Activated CD8-positive, alpha-beta T cell treated with anti-CD3 and anti-CD28 coated beads for 36 hours (primary cell): ENCODE data around the gene FILIP1. TPM values are rescaled to one million over a fixed set of nuclear protein-coding genes. Genes with fewer than 3 reads are reported as not detected.

Source experiments
- ATAC-seq: fragments of 200-7000 bp; cut with Tn5 transposase; one replicate; pipeline ENCODE4 v1.10.0; 2021; ENCODE audit warnings: mild to moderate bottlenecking, moderate library complexity
- CTCF ChIA-PET: fragments of 350-600 bp; sonication (Branson Sonifier 250); formaldehyde crosslinking; loops from one replicate; lab custom pipeline; 2021; ENCODE audit warnings: antibody characterized with exemption; lab: Charles Lee
- POLR2A ChIA-PET: fragments of 350-600 bp; sonication (Branson Sonifier 250); formaldehyde crosslinking; loops from one replicate; lab custom pipeline; 2021; ENCODE audit warnings: antibody characterized with exemption; lab: Charles Lee
- DNase-seq: peaks from one replicate; pipeline ENCODE4 v3.0.0-alpha.2; 2020
- H3K27ac Mint-ChIP-seq: one replicate; pipeline ENCODE4 v1.8.0; 2021; ENCODE audit warnings: mild to moderate bottlenecking, mixed read lengths
- H3K27me3 Mint-ChIP-seq: one replicate; pipeline ENCODE4 v1.8.0; 2021; ENCODE audit warnings: mixed read lengths
- H3K36me3 Mint-ChIP-seq: one replicate; pipeline ENCODE4 v1.8.0; 2021; ENCODE audit warnings: low read depth, mixed read lengths
- H3K4me1 Mint-ChIP-seq: one replicate; pipeline ENCODE4 v1.8.0; 2021; ENCODE audit warnings: low read depth, mixed read lengths
- H3K4me3 Mint-ChIP-seq: one replicate; pipeline ENCODE4 v1.8.0; 2021; ENCODE audit warnings: mild to moderate bottlenecking, moderate library complexity, mixed read lengths
- H3K9me3 Mint-ChIP-seq: one replicate; pipeline ENCODE4 v1.8.0; 2021; ENCODE audit warnings: mixed read lengths
- CTCF ChIP-seq: fragments of 200-600 bp; IDR thresholded peaks from one replicate; pipeline ENCODE4 v1.8.0; 2022; ENCODE audit warnings: antibody characterized with exemption, mild to moderate bottlenecking
- intact Hi-C: fragments of 100-400 bp; cut with micrococcal nuclease; formaldehyde crosslinking; loops from one replicate; pipeline ENCODE4 v1.10.0; 2022
- total RNA-seq, 2 experiments: library from RNA; stranded (reverse); gene quantifications; one replicate each; pipeline ENCODE4 v1.2.3, GENCODE V29; 2021

Gene FILIP1
- total RNA-seq, 2 experiments from 2014 or later, result 0.07 TPM; not detected in 1

GRCh38 chr6:75292555-75292954, 201.0 kb downstream of the FILIP1 start:
- POLR2A ChIA-PET, result no interaction called here
- Mint-ChIP-seq H3K9me3 (no peaks in the 10 kb centered on the region), H3K4me3 (no peak overlapping the region), H3K36me3 (peaks cover 5% of the 10 kb centered on the region), H3K27me3 (no peaks in the 10 kb centered on the region), H3K4me1 (peaks cover 15% of the 10 kb centered on the region), H3K27ac (no peak overlapping the region)
- intact Hi-C loops, result no loop called here
- TF ChIP-seq CTCF, result no peak
- DNase-seq (no peak), ATAC-seq (no peak)
- CTCF ChIA-PET, result no interaction called here

- ATAC-seq, result no peak
- Mint-ChIP-seq H3K27ac (no peak overlapping the region), H3K4me3 (no peak overlapping the region), H3K27me3 (no peaks in the 10 kb centered on the region), H3K4me1 (peaks cover 23% of the 10 kb centered on the region), H3K9me3 (no peaks in the 10 kb centered on the region), H3K36me3 (peaks cover 8% of the 10 kb centered on the region)
- no peak for DNase-seq
- ChIA-PET POLR2A (no interaction called here), CTCF (interaction anchor here (0.9 kb wide), 1 partner anchor 10 kb away, joined by 5 read pairs; no protein-coding TSS in a partner anchor)
- TF ChIP-seq CTCF, result no peak
- intact Hi-C loops, result no loop called here
These were observed 201.9 kb downstream of the FILIP1 start for GRCh38 chr6:75291744-75292143.

DNA sequence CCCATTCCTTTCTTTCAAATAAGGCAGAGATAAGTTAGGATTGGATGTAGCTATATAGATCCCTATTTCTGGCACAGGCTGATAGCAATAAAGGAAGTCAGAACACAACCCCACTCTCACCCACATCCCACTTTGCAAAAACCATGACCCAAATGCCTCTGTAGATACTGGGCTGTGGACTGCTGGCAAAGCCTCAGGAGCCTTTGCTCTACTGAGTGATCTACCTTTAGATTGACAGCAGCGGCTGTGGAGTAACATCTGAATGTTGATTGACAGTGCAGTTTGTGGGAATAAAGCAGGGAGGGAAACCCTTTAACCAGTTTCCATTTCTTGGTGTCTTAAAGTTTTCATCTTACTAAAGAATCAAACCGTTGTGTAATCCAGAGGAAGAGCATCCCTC, 202.3 kb downstream of the FILIP1 start:
- no peaks in the 10 kb centered on the region for H3K9me3 Mint-ChIP-seq
- ATAC-seq, result no peak
- ChIA-PET POLR2A (no interaction called here), CTCF (interaction anchor here (0.9 kb wide), 1 partner anchor 11 kb away, joined by 5 read pairs; no protein-coding TSS in a partner anchor)
- TF ChIP-seq CTCF, result no peak
- no peaks in the 10 kb centered on the region for H3K27me3 Mint-ChIP-seq
- DNase-seq, result no peak
- intact Hi-C loops, result no loop called here
- H3K4me1 Mint-ChIP-seq, result peaks cover 27% of the 10 kb centered on the region
- no peak overlapping the region for H3K4me3 Mint-ChIP-seq
- no peak overlapping the region for H3K27ac Mint-ChIP-seq
- peaks cover 8% of the 10 kb centered on the region for H3K36me3 Mint-ChIP-seq

- Mint-ChIP-seq H3K27me3 (no peaks in the 10 kb centered on the region), H3K36me3 (peaks cover 8% of the 10 kb centered on the region), H3K4me1 (peaks cover 29% of the 10 kb centered on the region), H3K4me3 (no peak overlapping the region), H3K9me3 (no peaks in the 10 kb centered on the region), H3K27ac (no peak overlapping the region)
- ChIA-PET CTCF (no interaction called here), POLR2A (no interaction called here)
- ATAC-seq (no peak), DNase-seq (no peak)
- intact Hi-C loops, result no loop called here
- TF ChIP-seq CTCF, result no peak
These were observed 203.3 kb downstream of the FILIP1 start for GRCh38 chr6:75290136-75290945.

DNA sequence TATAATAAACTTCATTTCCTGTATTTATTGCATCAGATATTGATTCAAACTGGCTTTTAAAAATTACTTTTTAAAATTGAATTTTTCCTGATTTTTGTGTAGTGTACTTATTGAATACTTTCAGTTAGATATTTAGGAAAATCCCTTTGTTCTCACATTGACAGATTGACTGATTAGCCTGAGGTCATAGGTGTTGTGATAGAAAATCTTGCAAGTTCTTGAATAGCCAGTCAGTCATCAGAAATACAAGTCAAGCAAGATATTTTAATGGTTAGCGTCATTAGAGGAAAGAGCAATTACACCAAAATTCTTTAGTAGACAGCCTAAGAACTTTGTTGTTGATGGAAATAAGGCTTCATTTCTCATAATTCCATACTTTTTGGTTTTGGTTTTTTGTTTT, 205.6 kb downstream of the FILIP1 start:
- CTCF ChIA-PET, result interaction anchor here (1.3 kb wide), 1 partner anchor 20 kb away, joined by 3 read pairs; no protein-coding TSS in a partner anchor
- peaks cover 8% of the 10 kb centered on the region for H3K36me3 Mint-ChIP-seq
- H3K4me1 Mint-ChIP-seq, result peaks cover 29% of the 10 kb centered on the region
- TF ChIP-seq CTCF, result no peak
- peak overlapping the region; percentile 76 for H3K27ac Mint-ChIP-seq
- no peaks in the 10 kb centered on the region for H3K27me3 Mint-ChIP-seq
- H3K4me3 Mint-ChIP-seq, result no peak overlapping the region
- POLR2A ChIA-PET, result no interaction called here
- ATAC-seq (no peak), DNase-seq (no peak)
- intact Hi-C loops, result no loop called here
- H3K9me3 Mint-ChIP-seq, result no peaks in the 10 kb centered on the region
